Caki2 (cell line): ENCODE measurements around the gene ENTPD6. TPM values are rescaled to one million over a fixed set of nuclear protein-coding genes. Genes with fewer than 3 reads are reported as not detected.
A peak's percentile ranks its signal among the peaks of the same experiment; 100 is the strongest.

Source experiments
- DNase-seq: peaks from one replicate; pipeline ENCODE4 v3.0.0-alpha.2; 2015; ENCODE audit warnings: low read depth
- in situ Hi-C: cut with HindIII; loops from 2 replicates; pipeline ENCODE4 v1.10.0; 2016; ENCODE audit warnings: low sequenced_read_pairs, low pct_unique_long_range_greater_than_20kb, mixed read lengths
- total RNA-seq: library from RNA; depleted of rRNA; stranded (reverse); fragments of >200 nt; shearing (Covaris generic); gene quantifications from 2 replicates; pipeline ENCODE4 v1.2.3, GENCODE V29; 2014; ENCODE audit warnings: low replicate concordance

ENTPD6 gene
- total RNA-seq, 1 experiment from 2014 or later, result 122 TPM

DNA sequence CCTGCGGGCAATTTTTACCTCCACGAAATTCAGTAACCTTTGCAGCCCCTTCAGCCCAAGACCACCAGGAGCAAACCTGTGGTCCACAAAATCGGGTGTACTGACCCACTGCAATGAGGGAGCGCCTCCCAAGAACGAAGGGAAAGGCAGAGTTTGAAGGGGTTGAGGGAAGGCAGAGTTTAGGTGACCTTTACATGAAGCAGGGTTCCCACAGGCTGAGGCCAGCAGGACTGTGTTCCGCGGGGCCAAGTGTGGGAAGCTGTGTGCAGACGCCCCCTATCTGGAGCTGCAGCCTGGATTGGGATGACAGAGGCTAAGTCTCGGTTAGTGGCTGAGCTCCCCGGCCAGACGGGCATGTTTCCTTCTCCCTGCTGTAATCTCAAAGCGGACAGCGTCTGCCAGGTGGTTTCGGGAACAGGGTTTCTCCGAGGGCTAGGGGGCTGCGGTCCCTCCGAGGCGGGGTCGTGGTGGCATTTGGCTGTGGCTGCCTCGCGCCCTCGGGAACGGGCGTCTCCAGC lies 51.5 kb downstream of the ENTPD6 start:
- DNase-seq, result peak; percentile 81
- in situ Hi-C loops, result no loop called here

DNA sequence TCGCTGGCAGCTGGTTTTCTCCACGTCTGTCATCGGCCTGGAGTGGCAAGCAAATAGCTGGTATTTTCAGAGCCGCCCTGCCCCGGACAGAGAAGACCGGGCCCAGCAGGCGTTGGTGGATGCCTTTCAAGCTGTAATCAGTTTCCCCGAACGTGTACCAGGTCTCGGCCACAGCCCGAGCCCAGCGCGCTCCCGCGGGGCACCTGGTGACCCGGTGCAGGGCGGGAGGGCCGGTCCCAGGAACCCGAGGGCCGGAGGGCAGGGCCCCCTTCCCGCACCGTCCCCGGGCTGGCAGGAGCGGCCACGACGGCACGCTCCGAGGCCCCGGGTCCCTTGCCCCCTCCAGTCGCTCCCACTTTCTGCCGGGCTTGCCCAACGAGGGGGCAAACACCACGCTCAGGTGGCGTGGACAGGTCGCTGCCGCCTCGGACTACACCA lies 52.0 kb downstream of the ENTPD6 start:
- peak; percentile 84 for DNase-seq
- in situ Hi-C loops, result no loop called here

- in situ Hi-C loops, result no loop called here
- peak; percentile 90 for DNase-seq
These were observed 52.7 kb downstream of the ENTPD6 start, which contains the start of gene PYGB for GRCh38 chr20:25247956-25248785. Gene PYGB (plus strand): TSS chr20:25248085. CDS start chr20:25248179, 94 bp downstream.

DNA sequence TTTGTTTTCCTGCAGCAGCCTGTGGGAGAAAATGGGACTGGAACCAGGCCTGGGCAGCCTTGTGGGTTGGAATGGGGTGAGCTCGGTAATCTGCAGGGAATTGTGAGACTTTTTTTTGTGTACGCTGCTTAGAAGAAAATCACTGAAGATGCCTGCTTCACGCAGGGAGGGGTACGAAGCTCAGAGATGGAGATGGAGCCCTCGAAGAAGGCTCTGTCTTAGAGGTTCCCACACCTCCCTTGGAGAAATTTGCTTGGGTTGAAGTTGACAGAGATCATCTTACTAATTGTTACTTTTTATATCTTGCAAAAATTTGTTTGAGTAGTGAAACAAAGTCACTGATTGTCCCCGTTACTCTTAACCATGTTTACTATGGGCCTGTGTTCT lies 53.3 kb downstream of the ENTPD6 start:
- in situ Hi-C loops, result no loop called here
- DNase-seq, result no peak

DNA sequence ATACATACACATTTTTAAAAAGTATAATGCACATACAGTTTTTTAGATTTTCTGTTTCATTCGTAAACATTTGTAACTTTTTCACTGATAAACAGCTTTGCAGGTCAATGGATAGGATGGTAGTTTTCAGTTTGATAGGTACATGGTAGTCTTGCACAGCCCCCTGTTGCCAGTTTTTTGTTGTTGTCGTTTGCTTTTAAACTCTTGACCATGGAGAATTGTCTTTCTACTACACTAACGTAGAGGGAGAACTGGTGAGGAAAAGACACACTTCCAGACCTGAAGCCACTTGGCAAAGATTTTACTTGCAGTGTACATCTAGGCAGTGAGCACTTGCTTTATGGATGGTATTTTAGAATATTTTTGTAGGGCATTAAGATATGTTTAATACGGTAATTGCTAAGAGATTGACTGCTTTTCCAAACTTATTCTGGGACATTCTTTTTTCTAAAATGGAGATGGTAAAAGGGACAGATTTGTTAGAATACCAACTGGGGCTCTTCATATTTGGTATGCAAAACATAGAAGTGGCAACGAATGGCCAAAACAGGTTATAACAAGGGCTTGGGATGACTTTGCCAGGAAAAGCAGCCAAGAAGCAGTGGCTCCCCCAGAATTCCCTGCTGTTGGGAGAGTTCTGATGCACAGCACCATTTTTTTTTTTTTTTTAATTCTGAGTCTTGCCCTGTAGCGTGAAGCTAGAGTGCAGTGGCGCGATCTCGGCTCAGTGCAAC lies 53.9 kb downstream of the ENTPD6 start:
- in situ Hi-C loops, result no loop called here
- DNase-seq, result no peak

DNA sequence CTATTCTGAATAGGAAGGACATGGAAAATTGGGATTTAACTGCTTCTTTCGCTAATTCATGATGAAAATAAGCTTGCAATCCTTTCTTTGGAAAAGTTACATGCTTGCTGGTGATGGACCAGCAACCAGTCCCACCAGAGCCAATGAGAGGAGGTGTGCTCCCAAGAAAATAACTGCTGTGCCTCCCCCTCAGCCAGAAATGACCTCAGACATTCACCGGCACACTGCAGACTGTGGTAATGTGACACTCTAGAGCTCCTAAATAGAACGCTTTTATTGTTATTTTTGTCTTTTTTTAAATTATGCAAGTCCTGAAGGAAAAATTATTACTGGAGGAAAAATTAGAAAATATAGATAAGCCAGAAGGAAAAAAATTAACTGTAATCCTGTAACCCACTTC lies 55.0 kb downstream of the ENTPD6 start:
- no peak for DNase-seq
- in situ Hi-C loops, result no loop called here

DNA sequence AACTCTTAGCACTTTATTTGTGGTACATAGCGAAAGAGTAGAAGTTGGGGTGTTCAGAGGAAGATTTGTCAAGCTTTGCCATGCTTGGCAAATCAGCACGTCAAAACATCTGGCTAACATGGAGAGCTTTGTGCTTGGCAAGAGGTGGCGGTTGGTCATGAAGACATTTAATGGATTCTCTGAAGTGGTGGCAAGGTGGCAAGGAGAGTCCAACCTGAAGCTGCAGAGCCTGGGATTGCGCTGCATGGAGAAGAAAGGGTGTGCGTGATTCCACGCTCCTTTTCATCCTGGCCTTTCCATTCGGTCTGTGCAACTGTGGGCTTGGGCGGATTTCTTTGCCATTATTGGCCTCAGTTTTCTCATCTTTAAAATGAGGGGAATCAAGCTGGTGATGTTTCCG lies 55.5 kb downstream of the ENTPD6 start:
- in situ Hi-C loops, result no loop called here

DNA sequence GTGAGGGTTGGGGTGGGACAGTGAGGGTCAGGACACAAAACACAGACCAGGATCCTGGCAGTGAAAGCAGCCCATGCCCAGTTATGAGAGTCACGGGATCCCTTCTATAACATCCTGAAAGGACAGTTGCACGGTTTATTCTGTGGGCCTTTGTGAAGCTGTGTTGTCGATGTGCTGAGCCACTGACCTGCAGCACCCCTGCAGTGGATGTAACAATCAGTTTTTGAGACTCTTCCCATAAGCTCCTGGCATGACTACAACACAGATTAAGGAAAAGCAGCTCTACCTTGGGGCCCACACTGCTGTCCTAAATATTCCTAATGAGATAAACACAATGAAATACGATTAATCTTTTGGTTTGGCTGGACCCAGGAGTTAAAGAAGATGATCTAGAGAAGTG lies 56.0 kb downstream of the ENTPD6 start:
- in situ Hi-C loops, result no loop called here
- no peak for DNase-seq

More for the DNA sequence above, 55.5 kb downstream of the ENTPD6 start:
- no peak for DNase-seq

DNA sequence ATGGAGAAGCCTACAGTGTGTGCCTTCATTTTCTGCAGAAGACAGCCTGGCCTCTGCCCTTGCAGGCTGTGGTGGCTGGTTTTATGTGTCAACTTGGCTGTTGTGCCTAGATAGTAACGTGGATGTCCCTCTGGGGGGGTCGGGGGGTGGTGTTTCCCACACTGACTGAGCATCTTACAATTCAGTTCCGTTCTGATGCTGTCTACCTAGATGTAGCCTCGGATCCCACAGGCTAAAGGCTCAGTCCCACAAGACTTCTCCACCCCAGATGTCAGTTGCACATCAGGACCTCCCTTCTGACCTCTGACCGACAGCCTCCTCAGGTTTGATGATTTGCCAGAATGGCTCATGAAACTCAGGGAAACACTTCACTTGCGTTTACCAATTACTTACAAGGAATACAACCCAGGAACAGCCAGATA lies 56.7 kb downstream of the ENTPD6 start:
- in situ Hi-C loops, result no loop called here
- DNase-seq, result peak; percentile 71

DNA sequence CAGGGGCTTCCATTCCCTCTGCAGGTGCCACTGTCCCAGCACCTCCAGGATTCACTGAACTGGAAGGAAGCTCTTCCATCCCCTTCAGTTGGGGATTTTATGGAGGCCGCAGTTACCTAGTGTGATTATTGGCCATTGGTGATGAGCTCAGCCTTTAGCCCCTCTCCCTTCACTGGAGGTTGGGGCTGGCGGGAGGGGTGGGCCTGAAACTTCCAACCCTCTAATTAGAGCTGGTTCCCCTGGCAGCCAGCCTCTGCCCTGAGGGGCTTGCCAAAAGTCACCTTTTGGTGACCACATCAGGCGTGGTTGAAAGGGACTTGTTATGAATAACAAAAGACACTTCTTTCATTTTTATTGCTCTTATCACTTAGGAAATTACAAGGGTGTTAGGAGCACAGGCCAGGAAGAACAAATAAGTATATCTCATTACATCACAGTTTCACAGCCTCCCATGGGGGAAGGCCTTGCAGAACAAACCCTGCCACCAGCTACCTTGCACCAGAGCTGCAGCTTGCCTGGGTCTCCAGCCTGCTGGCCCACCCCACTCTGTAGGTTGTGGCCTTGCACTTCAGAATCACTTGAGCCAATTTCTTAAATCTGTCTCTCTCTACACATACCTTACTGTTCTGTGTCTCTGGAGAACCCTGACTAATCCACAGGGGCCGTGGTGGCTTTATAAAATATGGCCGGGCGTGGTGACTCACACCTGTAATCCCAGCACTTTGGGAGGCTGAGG lies 57.3 kb downstream of the ENTPD6 start:
- DNase-seq, result peak; percentile 48
- in situ Hi-C loops, result no loop called here

GRCh38 chr20:25253606-25254275 lies 58.2 kb downstream of the ENTPD6 start:
- in situ Hi-C loops, result no loop called here
- peak; percentile 88 for DNase-seq

DNA sequence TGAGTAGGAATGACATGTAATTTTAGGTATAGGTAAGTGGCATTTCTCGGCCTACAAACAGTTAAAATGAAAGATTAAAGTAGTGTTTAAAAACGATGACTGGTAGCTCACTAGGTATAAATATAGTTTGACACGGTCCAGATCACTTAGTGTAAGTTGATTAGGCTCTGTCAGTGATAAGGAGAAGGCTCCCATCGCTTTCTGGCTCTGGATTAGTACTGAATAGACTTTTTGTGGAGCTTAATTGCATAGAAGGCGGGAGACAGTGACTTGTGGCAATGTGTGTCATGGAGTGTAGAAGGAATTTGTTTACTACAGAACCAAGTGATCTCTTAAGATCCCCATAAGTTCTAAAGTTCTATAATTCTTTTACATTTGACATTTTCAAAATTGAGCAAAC lies 59.1 kb downstream of the ENTPD6 start:
- in situ Hi-C loops, result no loop called here

DNA sequence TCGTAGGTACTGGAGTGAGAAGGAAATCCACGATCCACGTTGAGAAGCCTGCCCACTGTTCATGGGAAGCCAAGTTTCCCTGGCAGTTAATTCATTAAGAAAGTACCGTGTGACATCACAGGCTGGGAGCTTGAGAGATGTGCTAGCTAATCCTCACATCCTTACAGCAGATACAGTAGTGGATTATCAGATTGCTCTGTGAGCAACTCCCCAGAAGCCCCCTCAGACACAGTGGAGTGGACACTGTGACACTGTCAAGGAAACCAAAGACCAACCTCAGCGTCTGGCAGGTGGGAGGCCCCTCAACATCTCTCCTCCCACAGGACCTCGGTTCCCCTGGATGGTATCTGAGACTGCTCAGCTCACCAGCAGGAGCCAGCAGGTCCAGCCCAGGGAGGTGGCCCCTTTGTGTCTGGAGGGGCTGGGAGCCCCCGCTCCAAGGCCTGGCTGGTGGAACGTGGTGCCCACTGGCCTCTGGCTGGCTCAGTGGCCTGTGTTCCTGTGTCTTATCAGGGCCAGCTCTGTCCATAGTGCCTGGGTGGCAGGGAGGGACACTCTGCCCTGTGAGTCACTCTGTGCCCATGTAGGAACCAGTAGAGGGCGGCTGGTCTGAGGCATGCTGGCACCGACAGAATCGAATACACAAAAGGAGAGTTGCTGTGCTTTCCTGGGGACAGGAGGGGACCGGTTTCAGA lies 59.6 kb downstream of the ENTPD6 start:
- DNase-seq, result peak; percentile 68
- in situ Hi-C loops, result no loop called here

More for the DNA sequence above, 59.1 kb downstream of the ENTPD6 start:
- peak; percentile 32 for DNase-seq

DNA sequence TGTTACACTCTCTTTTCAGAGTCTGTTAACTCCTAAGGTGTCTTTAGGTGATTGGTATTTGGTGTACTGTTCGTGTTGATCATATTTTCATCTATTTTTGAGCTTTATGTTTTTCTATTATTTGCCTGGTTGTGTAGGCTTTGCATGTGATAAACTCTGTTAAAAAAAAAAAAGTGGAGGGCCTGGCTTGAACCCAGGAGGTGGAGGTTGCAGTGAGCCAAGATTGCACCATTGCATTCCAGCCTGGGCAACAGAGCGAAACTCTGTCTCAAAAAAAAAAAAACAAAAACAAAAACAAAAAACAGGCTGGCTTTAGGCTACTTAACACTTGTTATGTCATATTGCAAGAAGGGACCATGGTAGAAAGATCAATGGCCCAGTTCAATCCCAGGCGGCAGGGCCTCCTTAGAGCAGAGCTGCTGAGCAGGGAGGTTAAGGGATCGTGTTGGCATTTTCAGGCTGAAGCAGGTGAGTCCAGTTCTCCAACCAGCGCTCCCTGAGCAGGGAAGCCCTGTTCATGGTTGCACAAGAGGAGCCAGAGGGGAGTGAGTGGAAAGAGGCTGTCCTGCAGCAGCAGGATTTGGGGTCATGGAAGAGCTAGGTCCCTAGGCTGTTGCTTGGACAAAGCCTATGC lies 60.8 kb downstream of the ENTPD6 start:
- no peak for DNase-seq
- in situ Hi-C loops, result no loop called here

GRCh38 chr20:25257130-25257529 lies 61.6 kb downstream of the ENTPD6 start:
- DNase-seq, result no peak
- in situ Hi-C loops, result no loop called here

DNA sequence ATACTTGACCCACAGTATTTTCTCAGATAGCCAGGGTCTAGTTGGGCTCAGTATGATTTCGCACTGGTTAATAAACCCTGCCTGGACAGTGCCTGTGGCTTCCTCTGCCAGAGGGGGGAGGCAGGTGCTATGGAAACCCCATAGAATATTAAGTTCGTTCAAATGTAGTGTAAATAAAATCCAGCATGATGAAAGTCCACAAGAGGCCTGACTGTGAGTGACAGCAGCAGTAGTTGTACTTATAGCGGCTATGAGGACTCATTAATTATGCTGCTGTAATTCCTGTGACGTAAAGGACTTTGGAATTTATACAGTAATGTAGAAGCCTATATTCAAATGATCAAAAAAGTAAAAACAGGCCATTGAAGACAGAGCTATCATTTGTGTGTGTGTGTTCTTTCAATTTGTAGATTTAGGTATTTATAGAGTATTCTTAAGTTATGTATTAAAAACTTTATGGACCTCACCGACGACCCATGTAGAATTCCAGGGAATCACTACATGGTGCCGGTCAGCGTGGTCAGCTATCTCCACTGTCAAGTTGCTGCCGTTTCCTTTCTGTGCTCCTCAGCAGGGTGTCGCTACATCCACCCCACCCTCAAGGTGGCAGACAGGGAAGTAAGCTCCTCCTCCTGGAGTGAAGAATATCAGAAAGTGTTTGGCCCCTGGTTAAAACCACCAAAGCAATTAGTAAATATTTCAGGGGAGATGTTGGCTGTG lies 62.4 kb downstream of the ENTPD6 start:
- DNase-seq, result no peak
- in situ Hi-C loops, result no loop called here

GRCh38 chr20:25258476-25258805 lies 62.9 kb downstream of the ENTPD6 start:
- DNase-seq, result no peak
- in situ Hi-C loops, result no loop called here
